Right ventricle myocardium inferior (tissue), 1 donor: ENCODE results near the gene SESN1. TPM values are rescaled to one million over a fixed set of nuclear protein-coding genes. Genes with fewer than 3 reads are reported as not detected.
"Not testable (repeated sequence)": the region's sequence is repeated elsewhere in the genome, so short reads cannot be mapped to it uniquely, and the experiment has no call there.

Experiments used
- ATAC-seq: fragments of 200-7000 bp; cut with Tn5 transposase; one replicate; pipeline ENCODE4 v1.9.1; 2020; ENCODE audit warnings: mild to moderate bottlenecking, moderate library complexity
- DNase-seq: peaks from one replicate; pipeline ENCODE4 v3.0.0; 2021; ENCODE audit errors: missing footprints
- intact Hi-C: fragments of 100-400 bp; cut with DNase I; formaldehyde crosslinking; loops from one replicate; pipeline ENCODE4 v1.11.0; 2022
- long read RNA-seq: library from polyadenylated mRNA; unstranded; transcript quantifications from one replicate; pipeline ENCODE4 v2.0.0, GENCODE V29; 2021
- total RNA-seq: library from RNA; stranded (reverse); fragmentation: NEBNext Ultra II Directional; extraction: Animal tissue kit (Norgen Biotek cat#: 25700); gene quantifications from one replicate; pipeline ENCODE4 v1.2.1, GENCODE V29; 2021
- donor health status: DM: no; HTN: yes; CAD: no; lungs with severe emphysema.

Gene SESN1
- 60.2 TPM for total RNA-seq
- long read RNA-seq, transcript SESN1-204 (10 exons, 3,509 nt) = minor isoform, 25 of 64 reads
- long read RNA-seq, transcript SESN1-202 (10 exons, 2,676 nt) = major isoform, 37 of 64 reads
- long read RNA-seq, partial matches to known transcripts = 2 of 64 reads
- long read RNA-seq, other reads (novel, unspliced or antisense) = 0 of 64 reads

DNA sequence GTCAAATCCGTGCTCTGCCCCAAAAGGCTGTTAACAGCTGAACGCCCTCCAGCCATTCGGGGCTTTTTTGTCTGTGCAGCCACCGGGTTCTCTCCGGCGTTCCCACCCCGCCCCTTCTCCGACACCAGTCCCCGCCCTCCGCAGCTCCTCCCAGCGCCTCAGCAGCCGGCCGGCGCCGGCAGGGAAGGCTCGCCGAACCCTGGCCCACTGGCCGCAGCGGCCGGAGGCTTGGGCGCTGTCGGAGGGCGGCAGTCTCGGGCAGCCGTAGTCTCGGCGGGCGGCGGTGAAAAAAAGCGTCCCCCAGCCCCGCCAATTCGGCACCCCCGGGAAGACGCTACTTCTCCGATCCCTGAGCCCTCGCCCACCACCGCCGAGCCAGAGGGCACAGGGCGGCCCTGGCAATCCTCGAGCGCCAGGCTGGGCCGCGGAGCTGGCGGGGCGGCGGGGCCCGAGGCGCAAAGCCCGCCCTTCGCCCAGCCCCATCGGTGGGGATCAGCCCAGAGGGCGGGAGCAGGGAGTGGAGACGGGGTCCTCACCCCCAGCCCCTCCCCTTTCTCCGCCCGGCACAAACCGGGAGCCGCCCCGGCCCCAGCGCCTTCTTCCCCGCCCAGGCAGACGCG, at the start of gene SESN1:
Gene SESN1 (minus strand): TSS at position 431 of the 620 bp plus-strand sequence. CDS start 773 bp downstream, outside the sequence.
- intact Hi-C loops = loop anchor here (1.0 to 5.0 kb wide), 3 partner anchors 123 to 289 kb away; no protein-coding TSS in a partner anchor
- peak; percentile 95 for ATAC-seq
- peak; percentile 97 for DNase-seq

DNA sequence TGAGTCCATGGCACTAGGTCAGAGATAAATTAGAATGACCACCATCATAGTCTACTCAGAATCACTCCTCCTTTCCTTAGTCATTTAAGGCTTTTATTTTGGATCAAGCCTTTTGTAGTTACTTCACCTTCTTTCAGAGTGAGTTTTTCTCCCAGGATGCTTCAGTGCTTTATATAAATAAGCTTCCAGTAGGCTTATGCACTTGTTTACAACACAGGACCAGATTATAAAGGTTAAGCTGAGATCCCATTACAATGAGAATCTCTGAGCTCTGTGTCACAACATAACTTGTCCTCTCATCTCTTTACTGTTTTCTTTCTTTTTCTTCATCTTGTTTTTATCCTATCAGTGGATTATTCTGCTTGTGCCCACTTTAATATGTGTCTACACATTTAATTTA, 48.5 kb upstream of the SESN1 start:
- DNase-seq (no peak), ATAC-seq (no peak)
- intact Hi-C loops = no loop called here

DNA sequence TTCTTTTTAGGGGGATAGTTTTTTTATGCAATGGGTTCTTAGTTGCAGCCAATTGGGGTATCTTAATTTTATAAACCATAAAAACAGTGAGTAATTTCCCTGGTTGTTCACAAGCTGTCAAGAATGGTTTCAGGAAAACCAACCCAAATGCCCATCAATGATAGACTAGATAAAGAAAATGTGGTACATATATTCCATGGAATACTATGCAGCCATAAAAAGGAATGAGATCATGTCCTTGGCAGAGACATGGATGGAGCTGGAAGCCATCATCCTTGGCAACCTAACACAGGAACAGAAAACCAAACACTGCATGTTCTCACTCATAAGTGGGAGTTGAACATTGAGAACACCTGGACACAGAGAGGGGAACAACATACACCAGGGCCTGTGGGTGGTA, 47.4 kb upstream of the SESN1 start:
- intact Hi-C loops, DNase-seq, ATAC-seq: not testable (repeated sequence)

DNA sequence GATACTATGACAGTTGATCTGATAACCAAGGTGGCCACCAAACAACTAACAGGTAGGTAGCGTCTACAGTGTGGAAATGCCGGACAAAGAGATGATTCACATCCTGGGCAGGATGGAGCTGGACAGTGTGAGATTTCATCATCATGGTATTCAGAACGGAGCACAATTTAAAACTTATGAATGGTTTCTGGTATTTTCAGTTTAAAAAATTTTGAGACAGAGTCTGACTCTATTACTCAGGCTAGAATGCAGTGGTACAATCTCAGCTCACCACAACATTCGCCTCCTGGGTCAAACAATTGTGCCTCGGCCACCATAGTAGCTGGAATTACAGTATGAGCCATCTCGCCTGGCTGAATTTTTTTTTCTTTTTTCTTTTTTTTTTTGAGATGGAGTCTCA, 44.5 kb upstream of the SESN1 start:
- ATAC-seq (no peak), DNase-seq (no peak)
- intact Hi-C loops = no loop called here

DNA sequence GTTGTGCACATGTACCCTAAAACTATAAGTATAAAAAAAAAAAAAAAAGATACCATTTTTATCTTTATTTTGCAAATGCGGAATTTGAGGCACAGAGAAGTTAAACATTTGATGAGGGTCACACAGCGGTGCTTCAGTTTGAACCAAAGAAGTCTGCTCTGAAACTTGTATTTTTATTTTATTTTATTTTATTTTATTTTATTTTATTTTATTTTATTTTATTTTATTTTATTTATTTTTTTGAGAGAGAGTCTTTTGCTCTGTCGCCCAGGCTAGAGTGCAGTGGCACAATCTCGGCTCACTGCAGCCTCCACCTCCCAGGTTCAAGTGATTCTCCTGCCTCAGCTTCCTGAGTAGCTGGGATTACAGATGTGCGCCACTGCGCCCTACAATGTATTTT, 41.9 kb upstream of the SESN1 start:
- ATAC-seq, intact Hi-C loops, DNase-seq: not testable (repeated sequence)

DNA sequence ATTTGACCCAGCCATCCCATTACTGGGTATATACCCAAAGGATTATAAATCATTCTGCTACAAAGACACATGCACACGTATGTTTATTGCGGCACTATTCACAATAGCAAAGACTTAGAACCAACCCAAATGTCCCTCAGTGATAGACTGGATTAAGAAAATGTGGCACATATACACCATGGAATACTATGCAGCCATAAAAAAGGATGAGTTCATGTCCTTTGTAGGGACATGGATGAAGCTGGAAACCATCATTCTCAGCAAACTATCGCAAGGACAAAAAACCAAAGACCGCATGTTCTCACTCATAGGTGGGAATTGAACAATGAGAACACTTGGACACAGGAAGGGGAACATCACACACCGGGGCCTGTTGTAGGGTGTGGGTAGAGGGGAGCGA, 41.4 kb upstream of the SESN1 start:
- ATAC-seq, DNase-seq, intact Hi-C loops: not testable (repeated sequence)

DNA sequence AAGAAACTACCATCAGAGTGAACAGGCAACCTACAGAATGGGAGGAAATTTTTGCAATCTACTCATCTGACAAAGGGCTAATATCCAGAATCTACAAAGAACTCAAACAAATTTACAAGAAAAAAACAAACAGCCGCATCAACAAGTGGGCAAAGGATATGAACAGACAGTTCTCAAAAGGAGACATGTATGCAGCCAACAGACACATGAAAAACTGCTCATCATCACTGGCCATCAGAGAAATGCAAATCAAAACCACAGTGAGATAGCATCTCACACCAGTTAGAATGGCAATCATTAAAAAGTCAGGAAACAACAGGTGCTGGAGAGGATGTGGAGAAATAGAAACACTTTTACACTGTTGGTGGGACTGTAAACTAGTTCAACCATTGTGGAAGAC, 41.0 kb upstream of the SESN1 start:
- ATAC-seq, DNase-seq, intact Hi-C loops: not testable (repeated sequence)

DNA sequence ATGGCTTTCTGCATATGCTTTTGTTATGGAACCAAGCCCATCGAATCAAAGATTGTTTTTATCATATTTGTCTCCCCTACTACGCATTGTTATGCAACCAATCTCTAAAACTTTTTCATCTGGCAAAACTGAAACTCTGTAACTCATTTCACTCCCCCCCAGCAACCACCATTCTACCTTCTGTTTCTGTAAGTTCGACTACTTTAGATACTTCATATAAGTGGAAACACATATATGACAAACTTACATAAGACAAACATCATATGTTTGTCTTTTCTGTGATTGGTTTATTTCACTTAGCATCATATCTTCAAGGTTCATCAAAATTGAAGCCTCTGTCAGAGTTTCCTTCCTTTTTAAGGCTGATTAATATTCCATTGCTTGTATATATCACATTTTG, 35.4 kb upstream of the SESN1 start:
- ATAC-seq (no peak), DNase-seq (no peak)
- intact Hi-C loops = no loop called here

DNA sequence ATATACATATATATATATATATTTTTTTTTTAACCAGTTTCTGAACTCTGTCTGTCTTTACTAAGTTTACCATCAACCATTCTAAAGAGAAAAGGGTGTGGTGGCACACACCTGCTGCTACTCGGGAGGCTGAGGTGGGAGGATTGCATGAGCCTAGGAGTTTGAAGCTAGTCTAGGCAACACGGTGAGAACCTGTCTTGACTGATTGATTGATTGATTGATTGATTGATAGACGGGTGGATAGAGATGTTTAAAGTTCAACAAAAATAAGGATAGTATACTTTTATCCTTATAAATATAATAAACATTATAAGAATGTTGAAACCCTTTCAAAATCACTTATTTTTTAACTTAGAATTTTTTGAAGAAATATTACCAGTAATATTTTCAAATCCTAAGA, 30.9 kb upstream of the SESN1 start:
- DNase-seq = no peak
- ATAC-seq = no peak
- intact Hi-C loops = no loop called here

DNA sequence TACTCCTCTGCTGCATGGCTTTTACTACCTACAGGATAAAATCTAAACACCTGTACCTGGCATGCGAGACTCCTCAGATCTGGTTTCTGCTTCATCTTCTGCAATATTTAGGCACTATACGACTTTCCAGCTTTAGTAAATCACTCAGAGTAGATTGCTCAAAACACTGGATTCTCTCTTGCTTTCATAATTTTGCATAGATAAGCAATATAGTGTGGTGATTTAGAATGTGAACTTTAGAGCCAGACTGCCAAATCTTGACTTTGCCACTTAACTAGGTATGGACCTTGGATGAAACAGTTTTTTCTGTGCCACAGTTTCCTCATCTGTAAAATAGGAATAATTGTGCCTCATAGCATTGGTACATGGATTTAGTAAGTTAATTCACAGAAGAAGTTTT, 29.6 kb upstream of the SESN1 start:
- intact Hi-C loops = no loop called here
- no peak for DNase-seq
- ATAC-seq = no peak

DNA sequence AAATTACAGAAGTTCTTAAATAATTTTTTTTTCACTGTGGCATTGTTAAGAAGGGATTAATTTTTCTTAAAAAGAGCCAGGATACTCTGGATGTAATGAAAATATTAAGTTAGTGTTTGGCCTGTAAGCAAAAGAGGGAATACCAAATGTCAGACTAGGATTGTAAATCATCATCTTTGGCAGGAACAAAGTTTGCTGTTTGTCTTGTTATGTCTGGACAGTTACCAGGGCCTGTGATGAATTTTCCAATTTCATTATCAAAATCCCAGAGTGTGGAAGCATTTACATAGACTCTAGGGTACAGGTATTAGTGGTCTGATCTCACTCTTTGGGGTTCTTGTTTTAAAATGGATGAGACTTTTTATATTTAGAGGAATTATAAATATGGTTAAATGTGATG, 26.8 kb upstream of the SESN1 start:
- ATAC-seq = no peak
- intact Hi-C loops = no loop called here
- no peak for DNase-seq

DNA sequence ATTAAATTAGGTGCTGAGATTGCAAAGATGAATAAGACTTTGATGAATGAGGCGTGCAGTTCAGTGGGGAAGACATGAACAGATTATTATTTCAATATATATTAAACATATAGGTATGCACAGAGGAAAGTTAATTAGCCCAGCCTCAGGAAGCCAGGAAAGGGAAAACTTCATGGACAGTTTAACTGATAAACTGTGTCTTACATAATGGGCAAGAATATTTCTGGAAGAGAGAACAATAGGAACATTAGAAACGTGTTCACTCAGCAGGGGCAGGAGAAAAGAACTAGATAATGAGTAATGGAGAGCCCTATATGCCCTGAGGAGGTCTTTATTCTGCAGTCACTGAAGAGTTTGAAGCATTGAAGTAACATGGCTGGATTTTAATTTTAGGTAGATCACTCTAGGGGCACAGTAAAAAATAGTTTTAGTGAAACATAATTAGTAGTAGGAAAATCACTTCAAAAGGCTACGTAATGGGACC, 24.3 kb upstream of the SESN1 start:
- ATAC-seq = no peak
- no peak for DNase-seq
- intact Hi-C loops = no loop called here

DNA sequence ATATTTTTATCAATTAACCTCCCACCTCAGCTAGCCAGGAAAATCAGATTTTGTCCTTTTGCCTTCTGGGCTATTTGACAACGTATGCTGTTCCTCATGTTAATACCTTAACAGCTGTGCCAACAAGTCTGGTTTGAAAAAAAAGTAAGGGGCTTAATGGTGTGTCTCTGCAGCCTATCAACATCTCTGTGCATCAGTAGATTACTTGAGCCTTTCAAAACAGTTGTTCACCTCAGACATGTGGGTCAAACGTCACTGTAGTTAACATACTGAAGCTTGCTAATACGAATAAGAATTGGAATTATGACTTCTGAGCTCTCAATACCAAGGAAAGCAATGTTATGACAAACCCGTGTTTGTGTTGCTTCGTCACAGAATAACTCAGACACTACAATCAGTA, 23.7 kb upstream of the SESN1 start:
- intact Hi-C loops = no loop called here
- DNase-seq = no peak

DNA sequence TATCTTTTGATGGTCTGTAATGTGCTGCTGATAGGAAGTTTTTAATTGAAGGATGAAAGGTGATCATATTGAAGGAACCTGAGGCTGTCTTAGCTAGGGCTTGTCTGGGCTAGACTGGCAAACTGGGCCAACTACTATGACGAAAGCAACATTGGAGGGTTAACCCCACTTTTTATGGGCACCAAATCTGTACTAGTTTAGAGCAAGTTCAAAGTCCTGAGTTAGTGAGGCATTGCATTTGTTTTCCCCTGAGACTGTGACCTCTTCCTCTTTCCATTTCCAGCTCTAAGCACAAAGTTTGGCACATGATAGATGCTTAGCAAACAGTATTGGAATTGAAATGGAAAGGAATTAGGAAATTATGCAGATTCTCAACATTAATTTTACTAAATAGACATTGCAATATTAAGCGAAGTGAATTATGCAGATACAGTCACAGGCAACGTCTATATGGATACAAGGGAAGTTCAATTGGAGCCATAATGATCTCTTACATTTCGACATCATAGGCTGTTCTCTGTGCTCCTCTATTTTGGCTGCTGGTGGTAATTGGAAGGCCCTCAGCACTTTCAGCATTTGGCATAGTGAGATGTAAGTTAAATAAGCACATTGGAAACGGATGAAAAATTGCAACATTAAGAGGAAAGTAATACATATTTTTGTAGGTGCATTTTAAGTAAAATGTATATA, 22.8 kb upstream of the SESN1 start:
- no peak for DNase-seq
- intact Hi-C loops = no loop called here
- ATAC-seq = peak; percentile 65

More for the DNA sequence above, 23.7 kb upstream of the SESN1 start:
- ATAC-seq = no peak

DNA sequence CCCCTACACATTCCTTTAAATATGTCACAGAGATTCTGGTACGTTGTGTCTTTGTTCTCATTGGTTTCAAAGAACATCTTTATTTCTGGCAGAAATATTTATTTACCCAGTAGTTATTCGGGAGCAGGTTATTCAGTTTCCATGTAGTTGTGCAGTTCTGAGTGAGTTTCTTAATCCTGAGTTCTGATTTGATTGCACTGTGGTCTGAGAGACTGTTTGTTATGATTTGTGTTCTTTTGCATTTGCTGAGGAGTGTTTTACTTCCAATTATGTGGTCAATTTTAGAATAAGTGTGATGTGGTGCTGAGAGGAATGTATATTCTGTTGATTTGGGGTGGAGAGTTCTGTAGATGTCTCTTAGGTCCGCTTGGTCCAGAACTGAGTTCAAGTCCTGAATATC, 18.0 kb upstream of the SESN1 start:
- DNase-seq, intact Hi-C loops, ATAC-seq: not testable (repeated sequence)

DNA sequence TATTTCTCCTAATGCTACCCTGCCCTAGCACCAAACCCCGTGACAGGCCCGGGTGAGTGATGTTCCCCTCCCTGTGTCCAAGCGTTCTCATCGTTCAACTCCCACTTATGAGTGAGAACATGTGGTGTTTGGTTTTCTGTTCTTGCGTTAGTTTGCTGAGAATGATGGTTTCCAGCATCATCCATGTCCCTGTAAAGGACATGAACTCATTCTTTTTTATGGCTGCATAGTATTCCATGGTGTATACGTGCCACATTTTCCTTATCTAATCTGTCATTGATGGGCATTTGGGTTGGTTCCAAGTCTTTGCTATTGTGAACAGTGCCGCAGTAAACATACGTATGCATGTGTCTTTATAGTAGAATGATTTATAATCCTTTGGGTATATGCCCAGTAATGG, 15.0 kb upstream of the SESN1 start:
- intact Hi-C loops, DNase-seq, ATAC-seq: not testable (repeated sequence)

DNA sequence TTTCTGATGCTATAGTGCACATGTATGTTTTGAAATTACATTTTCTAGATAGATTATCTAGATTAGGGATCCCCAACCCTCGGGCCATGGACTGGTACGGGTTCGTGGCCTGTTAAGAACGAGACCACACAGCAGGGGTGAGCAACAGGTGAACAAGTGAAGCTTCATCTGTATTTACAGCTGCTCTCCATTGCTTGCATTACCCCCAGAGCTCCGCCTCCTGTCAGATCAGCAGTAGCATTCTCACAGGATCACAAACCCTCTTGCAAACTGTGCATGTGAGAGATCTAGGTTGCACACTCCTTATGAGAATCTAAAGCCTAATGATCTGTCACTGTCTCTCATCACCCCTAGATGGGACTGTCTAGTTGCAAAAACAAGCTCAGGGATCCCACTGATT, 11.0 kb upstream of the SESN1 start:
- intact Hi-C loops = no loop called here
- DNase-seq (no peak), ATAC-seq (no peak)

DNA sequence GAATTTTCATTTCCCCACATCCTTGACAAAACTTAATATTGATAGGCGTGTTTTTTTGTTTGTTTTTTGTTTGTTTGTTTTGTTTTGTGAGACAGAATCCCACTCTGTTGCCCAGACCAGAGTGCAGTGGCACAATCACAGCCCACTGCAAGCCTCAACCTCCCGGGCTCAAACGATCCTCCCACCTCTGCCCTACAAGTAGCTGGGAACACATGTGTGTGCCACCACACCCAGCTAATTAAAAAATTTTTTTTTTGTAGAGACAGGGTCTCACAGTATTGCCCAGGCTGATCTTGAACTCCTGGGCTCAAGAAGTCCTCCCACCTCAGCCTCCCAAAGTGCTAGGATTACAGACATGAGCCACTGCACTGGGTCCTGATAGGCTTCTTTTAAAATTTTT, 9.9 kb upstream of the SESN1 start:
- ATAC-seq = no peak
- no peak for DNase-seq
- intact Hi-C loops = no loop called here

DNA sequence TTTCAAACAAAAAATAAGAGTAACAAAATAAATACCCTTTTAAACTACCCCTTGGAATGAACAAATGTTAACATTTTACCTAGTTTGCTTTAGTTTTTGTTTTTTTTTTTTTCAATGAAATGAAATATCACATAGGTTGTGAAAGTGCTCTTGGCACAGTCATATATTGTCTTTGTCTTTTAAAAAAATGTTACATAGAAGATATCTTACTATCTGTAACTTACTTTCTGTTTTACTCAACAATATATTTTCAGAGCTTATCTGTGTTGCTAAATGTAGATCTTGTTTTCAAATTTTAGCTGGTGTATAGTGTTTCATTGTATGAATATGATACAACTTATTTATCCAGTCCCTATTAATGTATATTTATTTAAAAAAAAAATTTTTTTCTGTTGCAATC, 9.3 kb upstream of the SESN1 start:
- intact Hi-C loops = no loop called here
- no peak for DNase-seq
- no peak for ATAC-seq

DNA sequence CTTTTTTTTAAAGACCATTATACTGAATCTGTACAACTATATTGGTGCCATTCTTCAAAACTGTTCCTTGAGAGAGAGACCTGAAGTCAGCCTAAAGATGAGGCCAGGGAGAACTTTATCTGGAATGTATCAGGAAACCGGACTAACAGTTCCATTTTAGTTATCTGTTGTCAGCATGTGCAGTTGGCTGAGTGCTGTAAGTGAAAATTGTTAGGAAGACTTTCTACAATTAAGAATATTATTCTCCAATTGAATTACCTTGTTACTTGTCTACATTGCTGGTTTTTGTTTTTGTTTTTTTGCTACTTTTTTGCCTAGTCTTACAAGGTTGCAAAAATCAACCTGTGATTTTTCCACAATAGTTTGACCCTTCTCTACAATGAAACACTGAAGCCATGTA, 8.1 kb upstream of the SESN1 start:
- intact Hi-C loops = no loop called here
- ATAC-seq = no peak

More for the DNA sequence above, 8.1 kb upstream of the SESN1 start:
- no peak for DNase-seq
